ENCODE data around the gene AMDHD2. TPM values are rescaled to one million over a fixed set of nuclear protein-coding genes. Genes with fewer than 3 reads are reported as not detected.

AMDHD2 gene
- total and polyA plus RNA-seq, 2 of the 13 experiments (the other 11 are each of a cell fraction or from before 2014, with no cell fraction given): 33.5 to 39.1 TPM

DNA sequence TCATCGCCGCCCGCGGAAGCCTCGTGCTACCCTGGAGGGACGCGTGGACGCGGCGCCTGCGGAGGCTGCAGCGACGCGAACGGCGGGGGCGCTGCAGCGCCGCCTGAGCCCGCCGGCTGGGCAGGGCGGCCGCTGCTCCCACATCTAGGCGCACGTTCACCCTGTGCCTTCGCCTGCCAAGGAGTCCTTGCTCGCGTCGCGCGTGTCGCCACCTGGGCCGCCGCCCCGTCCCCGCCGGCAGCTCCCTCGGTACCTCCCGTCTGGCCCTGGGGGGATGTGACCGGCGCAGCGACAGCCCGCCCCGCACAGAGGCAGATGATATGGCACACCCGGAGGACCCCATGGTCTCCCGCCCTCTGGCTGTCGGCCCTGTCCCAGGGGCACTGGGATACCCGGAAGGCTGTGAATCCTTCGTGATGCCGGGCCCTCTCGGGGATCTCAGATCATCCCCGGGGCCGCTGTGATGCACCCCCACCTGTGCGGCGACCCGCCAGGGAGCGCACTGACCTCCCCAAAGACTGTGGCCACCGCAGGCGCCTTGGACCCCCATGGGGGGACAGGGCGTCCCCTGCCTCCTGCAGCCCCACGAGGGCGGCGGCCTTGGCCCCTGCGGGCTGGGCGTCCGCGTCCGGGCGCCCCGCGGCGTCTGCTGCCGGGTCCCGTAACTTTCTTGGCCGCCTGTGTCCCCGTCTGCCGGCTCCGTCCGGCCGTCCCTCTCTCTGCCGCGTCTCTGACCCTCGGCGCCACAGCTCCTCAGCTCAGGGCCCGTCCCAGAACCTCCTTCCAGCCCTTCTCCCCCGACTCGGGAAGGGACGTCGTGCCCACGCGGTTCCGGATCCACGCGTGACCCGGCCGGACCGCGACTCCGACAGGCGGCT is 45.9 kb upstream of the AMDHD2 start (continued):
- TF ChIP-seq, protein P1, sequence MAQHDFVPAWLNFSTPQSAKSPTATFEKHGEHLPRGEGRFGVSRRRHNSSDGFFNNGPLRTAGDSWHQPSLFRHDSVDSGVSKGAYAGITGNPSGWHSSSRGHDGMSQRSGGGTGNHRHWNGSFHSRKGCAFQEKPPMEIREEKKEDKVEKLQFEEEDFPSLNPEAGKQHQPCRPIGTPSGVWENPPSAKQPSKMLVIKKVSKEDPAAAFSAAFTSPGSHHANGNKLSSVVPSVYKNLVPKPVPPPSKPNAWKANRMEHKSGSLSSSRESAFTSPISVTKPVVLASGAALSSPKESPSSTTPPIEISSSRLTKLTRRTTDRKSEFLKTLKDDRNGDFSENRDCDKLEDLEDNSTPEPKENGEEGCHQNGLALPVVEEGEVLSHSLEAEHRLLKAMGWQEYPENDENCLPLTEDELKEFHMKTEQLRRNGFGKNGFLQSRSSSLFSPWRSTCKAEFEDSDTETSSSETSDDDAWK (CRISPR knock-in tag; IDR thresholded peaks at IDR 0.05): no peak
- TF ChIP-seq NBN (conservative IDR thresholded peaks at IDR 0.05) (no peak), PHF5A (CRISPR knock-in tag; IDR thresholded peaks at IDR 0.05; ENCODE audit: low read depth, unreplicated experiment) (no peak), PRPF4 (IDR thresholded peaks at IDR 0.05; ENCODE audit: low read depth, low read length, poor library complexity, severe bottlenecking) (no peak), ZNF383 (CRISPR knock-in tag; IDR thresholded peaks at IDR 0.05; ENCODE audit: borderline replicate concordance) (no peak), ZNF30 (CRISPR knock-in tag; IDR thresholded peaks at IDR 0.05) (no peak), ZIK1 (CRISPR knock-in tag; IDR thresholded peaks at IDR 0.05; ENCODE audit: borderline replicate concordance, low read depth) (0 out of 2 replicates have a peak, but pooled peaks have one; percentile 27), GPN1 (CRISPR knock-in tag; IDR thresholded peaks at IDR 0.05; ENCODE audit: borderline replicate concordance) (no peak), SNAPC5 (CRISPR knock-in tag; IDR thresholded peaks at IDR 0.05; ENCODE audit: borderline replicate concordance) (no peak), NCOA1 (CRISPR knock-in tag; IDR thresholded peaks at IDR 0.05) (no peak), RFXAP (CRISPR knock-in tag; IDR thresholded peaks at IDR 0.05; ENCODE audit: borderline replicate concordance) (peak; percentile 15; the same call in 1 of the 2 replicates), ZNF547 (CRISPR knock-in tag; IDR thresholded peaks at IDR 0.05) (no peak), ELK4 (CRISPR knock-in tag; IDR thresholded peaks at IDR 0.05; ENCODE audit: borderline replicate concordance) (0 out of 2 replicates have a peak, but pooled peaks have one; percentile 12), U2AF1 (optimal IDR thresholded peaks at IDR 0.05; ENCODE audit: low read depth, low read length) (no peak), SP140L (CRISPR knock-in tag; IDR thresholded peaks at IDR 0.05; ENCODE audit: borderline replicate concordance) (no peak), SSRP1 (CRISPR knock-in tag; IDR thresholded peaks at IDR 0.05) (no peak), TEAD2 (CRISPR knock-in tag; IDR thresholded peaks at IDR 0.05) (no peak), NR2C2 (CRISPR knock-in tag; IDR thresholded peaks at IDR 0.05; ENCODE audit: borderline replicate concordance) (no peak), TARDBP (CRISPR knock-in tag; IDR thresholded peaks at IDR 0.05) (no peak), ZNF558 (CRISPR knock-in tag; IDR thresholded peaks at IDR 0.05; ENCODE audit: borderline replicate concordance) (no peak), SMC3 (IDR thresholded peaks at IDR 0.05; ENCODE audit: low read length) (no peak), HOXD1 (CRISPR knock-in tag; IDR thresholded peaks at IDR 0.05) (0 out of 2 replicates have a peak, but pooled peaks have one; percentile 29), ASH2L (IDR thresholded peaks at IDR 0.05; ENCODE audit: insufficient read length, low read depth, low read length) (peak; percentile 35)
- TF ChIP-seq, protein P2, sequence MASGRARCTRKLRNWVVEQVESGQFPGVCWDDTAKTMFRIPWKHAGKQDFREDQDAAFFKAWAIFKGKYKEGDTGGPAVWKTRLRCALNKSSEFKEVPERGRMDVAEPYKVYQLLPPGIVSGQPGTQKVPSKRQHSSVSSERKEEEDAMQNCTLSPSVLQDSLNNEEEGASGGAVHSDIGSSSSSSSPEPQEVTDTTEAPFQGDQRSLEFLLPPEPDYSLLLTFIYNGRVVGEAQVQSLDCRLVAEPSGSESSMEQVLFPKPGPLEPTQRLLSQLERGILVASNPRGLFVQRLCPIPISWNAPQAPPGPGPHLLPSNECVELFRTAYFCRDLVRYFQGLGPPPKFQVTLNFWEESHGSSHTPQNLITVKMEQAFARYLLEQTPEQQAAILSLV (CRISPR knock-in tag; IDR thresholded peaks at IDR 0.05; ENCODE audit: borderline replicate concordance): peak; percentile 49; the same call in 1 of the 2 replicates
- TF ChIP-seq, protein P3, sequence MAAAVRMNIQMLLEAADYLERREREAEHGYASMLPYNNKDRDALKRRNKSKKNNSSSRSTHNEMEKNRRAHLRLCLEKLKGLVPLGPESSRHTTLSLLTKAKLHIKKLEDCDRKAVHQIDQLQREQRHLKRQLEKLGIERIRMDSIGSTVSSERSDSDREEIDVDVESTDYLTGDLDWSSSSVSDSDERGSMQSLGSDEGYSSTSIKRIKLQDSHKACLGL (CRISPR knock-in tag; IDR thresholded peaks at IDR 0.05): peak; percentile 21; the same call in 1 of the 2 replicates
- TF ChIP-seq, protein P4, sequence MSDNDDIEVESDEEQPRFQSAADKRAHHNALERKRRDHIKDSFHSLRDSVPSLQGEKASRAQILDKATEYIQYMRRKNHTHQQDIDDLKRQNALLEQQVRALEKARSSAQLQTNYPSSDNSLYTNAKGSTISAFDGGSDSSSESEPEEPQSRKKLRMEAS (IDR thresholded peaks at IDR 0.05): peak; percentile 91
